HS-5 (cell line): Measurements from ENCODE around the gene SLC1A4.
"Not testable (repeated sequence)": the region's sequence is repeated elsewhere in the genome, so short reads cannot be mapped to it uniquely, and the experiment has no call there.

Experiments used
- DNase-seq: peaks from one replicate; pipeline ENCODE4 v3.0.0-alpha.2; 2012; ENCODE audit warnings: low read depth

Gene SLC1A4

GRCh38 chr2:64966017-64966416 lies 23.2 kb upstream of the SLC1A4 start:
- no peak for DNase-seq

- DNase-seq = no peak
Measured at GRCh38 chr2:64966839-64967238, 22.4 kb upstream of the SLC1A4 start.

DNA sequence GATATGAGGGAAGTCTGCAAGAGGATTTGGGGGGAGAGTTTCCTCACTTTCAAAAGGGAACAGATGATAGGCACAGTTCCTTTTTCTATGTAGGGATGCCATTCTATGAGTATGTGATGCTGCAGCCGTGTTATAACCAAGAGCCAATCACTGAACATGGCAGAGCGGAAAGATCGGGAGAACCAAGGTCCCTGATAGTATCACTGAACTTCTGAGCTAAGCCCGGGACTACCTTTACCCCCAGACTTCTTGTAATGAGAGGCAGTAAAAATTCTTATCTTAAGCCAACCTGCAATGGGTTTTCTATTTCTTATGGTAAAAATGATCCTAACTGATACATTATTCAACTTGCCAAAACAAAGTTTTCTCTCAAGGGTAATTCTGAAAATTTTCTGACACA lies 21.6 kb upstream of the SLC1A4 start:
- no peak for DNase-seq

GRCh38 chr2:64969086-64969485 lies 20.1 kb upstream of the SLC1A4 start:
- not testable (repeated sequence) for DNase-seq

DNA sequence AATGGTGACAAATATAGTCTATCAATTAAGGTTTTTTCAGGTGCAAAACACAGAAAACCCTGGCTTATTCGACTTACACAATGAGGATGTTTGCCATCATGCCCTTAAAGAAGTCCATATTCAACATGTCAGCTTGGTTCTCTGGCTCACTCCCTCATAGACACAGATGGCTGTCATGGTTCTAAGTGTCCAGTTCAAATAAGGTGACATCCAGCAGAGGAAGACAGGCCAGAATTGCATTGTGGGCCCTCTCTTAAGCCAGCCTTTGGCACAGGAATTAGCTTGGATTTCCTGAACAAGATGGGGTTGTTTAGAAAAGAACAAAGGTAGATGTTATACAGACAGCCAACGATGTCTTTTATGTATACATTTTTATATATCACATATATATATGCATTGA lies 18.7 kb upstream of the SLC1A4 start:
- no peak for DNase-seq

GRCh38 chr2:64972426-64972825 lies 16.8 kb upstream of the SLC1A4 start:
- DNase-seq = no peak

DNA sequence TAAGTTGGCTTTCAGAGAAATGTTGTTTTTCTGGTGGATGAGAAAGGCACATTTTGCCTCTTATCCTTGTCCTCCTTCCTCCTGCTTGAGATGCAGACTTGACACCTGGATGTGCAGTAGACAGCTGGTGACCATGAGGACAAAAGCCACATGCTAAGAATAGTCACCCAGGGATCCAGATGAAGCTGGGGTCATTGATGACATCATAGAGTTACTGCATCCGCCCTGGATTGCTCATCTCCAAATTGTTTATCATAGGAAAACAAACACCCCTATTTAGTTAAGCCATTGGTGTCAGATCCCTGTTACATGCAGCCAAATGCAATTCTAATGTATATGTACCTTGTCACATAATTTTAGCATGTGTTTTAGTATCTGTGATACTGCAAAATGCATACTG lies 16.3 kb upstream of the SLC1A4 start:
- DNase-seq = no peak

DNA sequence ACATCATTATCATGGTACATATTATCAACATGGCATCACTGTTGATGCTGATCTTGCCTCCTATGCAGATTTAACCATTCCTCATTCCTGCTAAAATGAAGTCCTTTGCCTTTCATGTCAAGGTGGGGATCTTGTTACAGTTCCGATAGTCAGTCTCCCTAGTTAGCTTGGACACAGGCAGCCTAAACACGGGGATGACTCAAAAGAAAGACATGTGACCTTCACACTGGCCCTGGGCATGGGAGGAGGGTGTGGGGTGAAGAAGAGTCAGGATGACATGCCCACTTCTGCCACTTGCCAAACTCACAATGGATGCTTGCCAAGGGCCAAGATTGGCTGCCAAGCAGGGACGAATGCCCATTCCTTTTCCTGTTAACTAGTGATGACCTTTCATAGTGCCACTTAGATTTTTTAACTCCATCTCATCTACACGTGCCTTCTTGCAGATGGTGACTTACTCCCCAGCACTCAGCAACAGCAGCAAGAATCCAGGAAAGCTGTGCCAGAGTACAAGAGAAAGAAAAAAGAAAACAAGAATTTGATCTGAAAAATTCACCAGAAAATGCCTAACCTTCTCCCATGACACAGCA lies 13.9 kb upstream of the SLC1A4 start:
- peak; percentile 52 for DNase-seq

DNA sequence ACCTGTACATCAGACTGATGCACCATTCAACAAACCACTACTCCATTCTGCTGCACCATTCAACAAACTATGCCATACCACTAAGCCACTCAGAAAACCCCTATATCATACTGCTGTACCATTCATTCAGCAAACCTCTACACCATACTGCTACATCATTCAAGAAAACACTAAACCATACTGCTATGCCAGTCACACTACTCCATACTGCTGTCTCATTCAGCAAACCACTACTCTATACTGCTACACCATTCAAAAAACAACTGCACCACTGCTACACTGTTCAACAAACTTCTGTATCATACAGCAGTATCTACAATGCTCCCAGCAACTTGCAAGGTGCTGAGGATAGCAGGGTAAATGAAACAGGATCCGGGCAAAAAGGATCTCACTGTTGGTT lies 12.9 kb upstream of the SLC1A4 start:
- no peak for DNase-seq

DNA sequence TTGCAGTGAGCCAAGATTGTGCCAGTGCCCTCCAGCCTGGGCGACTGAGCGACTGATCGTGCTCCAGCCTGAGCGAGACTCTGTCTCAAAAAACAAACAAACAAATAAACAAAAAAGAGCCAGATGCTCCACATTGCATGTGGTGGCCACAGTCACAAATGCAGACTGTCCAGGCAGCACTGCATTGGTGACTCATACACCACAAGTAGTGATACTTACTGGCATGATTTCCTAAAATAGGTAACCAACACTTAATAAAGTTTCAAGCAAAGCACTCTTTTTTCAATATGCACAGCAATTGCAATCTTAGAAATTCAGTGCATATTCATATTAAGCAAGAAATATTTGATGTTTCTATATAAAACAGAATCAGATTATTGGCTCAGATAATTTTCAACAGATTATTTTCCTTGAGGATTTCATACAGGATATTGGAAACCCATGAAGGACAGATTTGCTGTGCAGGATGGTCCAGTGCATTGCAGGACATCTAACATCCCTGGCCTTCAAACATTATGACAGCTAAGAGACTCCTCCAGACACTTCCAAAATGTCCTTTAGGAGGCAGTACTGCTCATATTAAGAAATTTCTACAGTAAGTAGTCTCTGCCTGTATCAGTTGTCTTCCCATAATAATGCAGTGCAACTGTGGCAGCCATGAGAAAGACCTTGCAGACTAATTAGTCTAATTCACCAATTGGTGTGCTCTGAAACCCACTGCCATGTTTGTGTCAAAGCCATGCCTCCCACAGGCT lies 10.5 kb upstream of the SLC1A4 start:
- DNase-seq = no peak

DNA sequence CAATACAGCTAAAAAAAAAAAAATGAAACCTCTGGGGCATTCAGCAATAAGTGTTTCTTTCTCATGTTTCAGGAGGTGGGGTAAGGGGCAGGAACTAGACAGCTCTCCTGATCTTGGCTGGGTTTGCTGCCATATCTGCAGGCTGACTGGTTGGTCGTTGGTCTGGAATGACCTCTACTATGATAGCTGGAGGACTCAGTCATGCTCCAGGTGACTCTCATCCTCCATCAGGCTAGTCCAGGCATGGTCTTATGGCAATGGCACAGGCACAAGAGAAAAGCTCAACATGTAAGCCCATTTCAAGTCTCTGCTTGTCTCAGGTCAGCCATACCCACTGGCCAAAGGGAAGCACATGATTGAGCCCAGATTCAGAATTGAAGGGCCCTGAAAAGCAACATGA lies 9.5 kb upstream of the SLC1A4 start:
- no peak for DNase-seq

- no peak for DNase-seq
Measured at GRCh38 chr2:64980183-64980582, 9.0 kb upstream of the SLC1A4 start.

DNA sequence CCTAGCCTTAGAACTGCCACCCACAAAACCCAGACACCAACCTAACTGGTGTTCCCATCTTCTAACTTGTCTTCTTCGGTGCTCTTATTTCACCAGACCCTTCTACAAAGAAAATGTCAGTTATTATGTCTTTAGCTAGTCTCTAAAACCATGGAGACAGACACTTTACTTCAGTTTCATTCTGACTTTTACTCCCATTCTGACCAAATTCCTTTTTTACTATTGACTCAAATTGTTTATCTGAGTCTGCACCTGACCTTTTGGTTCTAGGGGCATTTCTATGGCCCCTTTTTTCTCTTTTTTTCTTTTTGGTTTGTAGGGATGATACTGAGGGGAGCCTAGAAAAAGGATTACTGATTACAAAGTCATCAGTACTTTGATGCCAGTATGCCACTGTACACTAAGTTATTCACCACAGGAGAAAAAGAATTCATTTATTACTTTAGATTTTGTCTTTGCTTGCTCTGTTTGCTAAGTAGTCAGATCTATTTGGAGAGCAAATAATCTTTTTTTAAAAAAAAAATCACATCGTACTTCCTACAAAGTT lies 6.8 kb upstream of the SLC1A4 start:
- no peak for DNase-seq

DNA sequence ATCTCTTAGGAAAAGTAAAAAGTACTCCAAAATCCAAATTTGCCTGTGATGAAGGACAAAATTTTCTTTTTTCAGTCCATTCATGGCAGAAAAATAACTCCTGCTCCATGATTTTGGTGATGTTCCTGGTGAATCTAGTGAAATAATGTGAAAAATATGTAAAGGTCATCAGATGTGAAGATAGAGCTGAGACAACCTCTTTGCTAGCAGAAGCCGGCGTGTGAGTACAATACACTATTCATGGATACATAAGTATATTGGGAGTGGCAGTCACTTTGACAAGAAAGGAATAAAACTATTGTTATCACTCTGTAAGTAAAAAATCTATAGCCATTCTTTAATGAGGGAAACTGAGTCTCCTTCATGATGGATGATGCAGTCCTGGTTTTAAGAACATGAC lies 6.3 kb upstream of the SLC1A4 start:
- no peak for DNase-seq

- DNase-seq = no peak
Measured at GRCh38 chr2:64985447-64985846, 3.8 kb upstream of the SLC1A4 start.

DNA sequence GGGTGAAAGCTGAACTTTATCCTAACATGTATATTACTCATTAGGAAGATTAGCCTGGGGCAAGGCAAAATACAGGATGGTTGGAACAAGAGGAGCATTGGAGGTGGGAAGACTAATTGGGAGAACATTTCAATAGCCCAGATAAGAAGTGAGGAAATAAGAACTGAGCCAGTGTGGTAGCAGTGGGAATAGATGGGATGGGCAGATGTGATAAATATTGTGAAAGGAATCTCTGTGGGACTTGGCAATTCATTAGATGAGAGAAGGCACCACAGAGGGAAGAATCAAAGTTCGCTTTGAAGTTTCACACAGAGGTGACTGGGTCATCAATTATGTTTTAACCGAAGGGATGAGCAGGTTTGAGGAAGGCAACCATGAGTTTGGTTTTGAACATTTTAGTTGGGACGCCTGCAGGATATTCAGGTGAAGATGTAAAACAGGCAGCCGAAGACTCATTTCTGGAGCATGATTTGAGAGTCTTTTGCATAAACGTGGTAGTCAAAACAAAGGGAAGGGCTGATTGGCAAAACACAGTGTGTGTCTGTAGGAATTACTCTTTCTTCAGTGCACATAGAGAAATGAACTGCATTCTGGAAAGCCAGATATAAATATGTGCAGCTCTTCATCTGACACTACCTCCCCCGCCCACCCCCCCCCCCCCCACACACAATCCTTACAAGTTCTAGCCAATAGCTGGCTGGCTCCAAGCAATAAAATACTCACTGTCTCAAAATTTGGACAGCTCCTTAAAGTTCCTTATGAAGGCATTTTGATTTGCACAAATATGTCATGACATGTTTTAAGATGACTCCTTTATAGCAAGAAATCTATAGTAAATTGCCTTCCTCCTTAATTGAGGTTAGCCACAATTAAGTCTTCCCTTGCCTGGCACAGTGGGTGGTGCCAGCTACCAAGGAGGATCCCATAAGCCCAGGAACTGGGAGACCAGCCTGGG lies 1.9 kb upstream of the SLC1A4 start:
- DNase-seq = no peak

- DNase-seq = no peak
Measured at GRCh38 chr2:64987956-64988419, 1.2 kb upstream of the SLC1A4 start.

- DNase-seq = no peak
Measured at GRCh38 chr2:64988420-64989125, 626 bp upstream of the SLC1A4 start.

GRCh38 chr2:64989982-64990614 lies 899 bp downstream of the SLC1A4 start:
- DNase-seq = no peak

DNA sequence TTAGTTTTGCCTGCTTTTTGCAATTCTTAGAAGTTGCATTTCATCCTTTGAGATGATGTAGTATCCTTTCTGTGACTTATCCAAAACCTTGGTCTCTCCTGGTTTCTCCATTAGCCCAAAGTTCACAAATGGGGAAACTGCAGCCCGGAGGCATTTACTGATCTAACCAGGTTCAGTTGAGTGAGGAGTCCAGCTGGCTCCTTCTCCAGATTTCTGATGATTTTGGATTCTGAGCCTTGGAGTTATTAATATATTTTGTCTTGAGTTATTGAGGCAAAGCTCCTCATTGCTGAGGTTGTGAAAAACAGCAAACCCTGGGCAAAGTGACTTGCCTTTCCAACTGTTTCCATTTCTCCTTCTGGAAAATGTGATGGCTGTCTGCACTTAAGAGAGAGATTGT lies 1.7 kb downstream of the SLC1A4 start:
- DNase-seq = no peak

- no peak for DNase-seq
Measured at GRCh38 chr2:64992218-64992617, 3.0 kb downstream of the SLC1A4 start.
